ENCODE data around the gene FAR2.

The FAR2 gene

DNA sequence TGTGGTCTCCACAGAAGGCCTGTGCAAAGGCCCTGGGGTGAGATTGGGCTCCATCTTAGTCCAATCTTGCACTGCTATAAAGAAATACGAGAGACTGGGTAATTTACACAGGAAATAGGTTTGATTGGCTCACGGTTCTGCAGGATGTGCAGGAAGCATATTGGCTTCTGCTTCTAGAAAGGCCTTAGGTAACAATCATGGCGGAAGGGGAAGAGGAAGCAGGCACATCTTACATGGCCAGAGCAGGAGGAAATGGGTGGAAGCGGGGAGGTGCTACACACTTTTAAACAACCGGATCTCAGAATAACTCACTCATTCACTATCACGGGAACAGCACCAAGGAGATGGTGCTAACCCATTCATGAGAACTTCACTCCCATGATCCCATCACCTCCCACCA, 55.4 kb downstream of the FAR2 start:
- no peak for DNase-seq
- Mint-ChIP-seq H3K4me1 (no peaks in the 10 kb centered on the region), H3K27me3 (no peaks in the 10 kb centered on the region), H3K4me3 (no peak overlapping the region), H3K9me3 (no peaks in the 10 kb centered on the region), H3K36me3 (ENCODE audit: low read depth) (no peaks in the 10 kb centered on the region), H3K27ac (no peak overlapping the region)
- ATAC-seq = no peak

DNA sequence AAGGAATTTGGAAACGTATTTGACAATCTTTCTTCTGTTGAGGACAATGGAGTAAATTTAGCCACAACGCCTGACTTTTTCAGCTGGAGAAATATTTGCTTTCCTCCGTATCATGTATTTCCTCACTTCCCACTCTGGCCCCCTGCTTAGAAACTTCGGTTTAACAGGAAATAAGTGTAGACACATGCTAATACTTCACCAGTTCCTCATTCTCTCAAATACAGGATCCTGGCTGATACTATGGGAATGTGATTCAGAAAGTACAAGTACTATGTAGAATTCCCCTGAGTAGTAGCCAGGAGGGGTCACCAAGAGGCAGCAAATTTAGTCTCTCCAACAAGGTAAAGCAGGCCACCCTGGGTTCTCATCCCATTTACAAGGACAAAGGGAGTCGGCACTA, 58.0 kb downstream of the FAR2 start:
- ATAC-seq (no peak), DNase-seq (no peak)
- H3K27ac Mint-ChIP-seq = no peak overlapping the region
- H3K27me3 Mint-ChIP-seq = no peaks in the 10 kb centered on the region
- no peaks in the 10 kb centered on the region for H3K9me3 Mint-ChIP-seq
- H3K4me3 Mint-ChIP-seq = no peak overlapping the region
- no peaks in the 10 kb centered on the region for H3K4me1 Mint-ChIP-seq
- H3K36me3 Mint-ChIP-seq (ENCODE audit: low read depth) = no peaks in the 10 kb centered on the region

DNA sequence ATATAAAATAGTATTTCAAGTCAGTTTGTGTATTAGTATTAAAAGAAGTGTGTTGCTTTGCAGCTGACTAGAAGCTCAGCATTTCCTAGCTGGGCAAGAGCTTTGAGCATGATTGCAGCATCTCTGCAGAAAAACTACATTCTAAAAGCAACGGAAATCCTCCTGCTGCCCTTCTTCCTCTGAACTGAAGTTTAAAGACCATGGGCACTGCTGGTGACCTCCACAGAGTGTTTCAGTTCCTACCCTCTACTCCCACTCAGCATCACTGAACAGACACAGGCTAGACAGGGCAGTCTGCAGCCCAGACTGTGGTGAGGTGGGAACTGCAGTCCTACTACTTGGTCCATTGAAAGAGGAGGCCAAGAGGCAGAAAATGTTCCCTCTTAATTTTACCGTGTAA, 59.0 kb downstream of the FAR2 start:
- H3K4me3 Mint-ChIP-seq = no peak overlapping the region

DNA sequence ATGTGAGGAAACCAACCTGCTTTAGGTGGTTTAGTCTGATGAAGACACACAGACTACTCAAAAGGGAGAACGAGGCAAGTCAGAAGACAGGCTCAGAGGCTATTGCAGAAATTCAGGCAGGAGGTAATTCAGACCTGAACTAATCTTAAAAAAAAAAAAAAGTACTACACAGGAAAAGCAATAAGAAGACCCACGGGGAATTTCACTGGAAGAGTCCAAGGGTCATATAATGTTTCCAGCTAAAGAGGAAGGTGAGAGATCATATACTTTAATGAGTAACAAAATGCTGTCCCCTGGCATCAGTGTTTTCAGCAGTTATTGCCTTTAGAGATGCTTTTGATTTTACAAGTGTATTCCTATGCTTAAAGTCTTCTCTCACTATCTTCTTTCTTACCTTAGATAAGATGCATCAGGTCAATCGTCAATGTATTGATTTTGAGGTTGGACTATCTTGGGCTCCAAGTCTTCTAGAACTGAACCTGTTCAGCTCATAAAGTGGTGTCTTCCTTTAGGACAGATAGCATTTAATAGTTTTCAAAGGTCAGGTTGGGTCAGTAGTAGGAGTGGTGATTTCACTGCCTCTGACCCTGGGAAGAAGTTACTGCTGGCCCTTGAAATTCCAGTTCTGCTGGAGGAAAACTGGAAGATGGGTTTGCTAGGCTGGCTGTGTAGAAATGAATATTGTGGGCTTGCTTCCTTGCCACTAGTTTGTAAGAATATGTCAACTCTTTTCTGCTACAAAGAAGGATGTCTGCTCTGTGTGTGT, 60.0 kb downstream of the FAR2 start:
- Mint-ChIP-seq H3K36me3 (ENCODE audit: low read depth) (no peaks in the 10 kb centered on the region), H3K9me3 (no peaks in the 10 kb centered on the region), H3K4me1 (no peaks in the 10 kb centered on the region), H3K27me3 (no peaks in the 10 kb centered on the region), H3K27ac (no peak overlapping the region), H3K4me3 (no peak overlapping the region)
- DNase-seq = no peak
- no peak for ATAC-seq

More for the DNA sequence above, 59.0 kb downstream of the FAR2 start:
- H3K27ac Mint-ChIP-seq = no peak overlapping the region
- DNase-seq (no peak), ATAC-seq (no peak)
- H3K9me3 Mint-ChIP-seq = no peaks in the 10 kb centered on the region
- H3K4me1 Mint-ChIP-seq = no peaks in the 10 kb centered on the region
- H3K27me3 Mint-ChIP-seq = no peaks in the 10 kb centered on the region
- no peaks in the 10 kb centered on the region for H3K36me3 Mint-ChIP-seq (ENCODE audit: low read depth)

DNA sequence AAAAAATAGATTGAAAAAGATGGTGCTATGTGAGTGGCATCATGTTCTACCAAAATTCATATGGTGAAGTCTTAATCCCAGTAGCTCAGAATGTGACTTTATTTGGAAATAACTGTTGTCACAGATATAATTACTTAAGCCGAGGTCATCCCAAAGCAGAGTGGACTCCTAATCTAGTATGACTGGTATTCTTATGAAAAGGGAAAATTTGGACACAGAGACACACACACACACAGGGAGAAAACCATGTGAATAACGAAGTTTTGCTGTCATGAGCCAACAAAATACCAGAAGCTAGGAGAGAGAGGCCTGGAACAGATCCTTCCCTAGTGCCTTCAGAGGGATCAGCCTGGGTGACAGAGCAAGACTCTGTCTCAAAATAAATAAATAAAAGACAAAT, 62.6 kb downstream of the FAR2 start:
- H3K27ac Mint-ChIP-seq = no peak overlapping the region
- H3K36me3 Mint-ChIP-seq (ENCODE audit: low read depth) = no peaks in the 10 kb centered on the region
- H3K4me3 Mint-ChIP-seq = no peak overlapping the region
- no peak for DNase-seq
- H3K27me3 Mint-ChIP-seq = no peaks in the 10 kb centered on the region
- H3K9me3 Mint-ChIP-seq = no peaks in the 10 kb centered on the region
- no peaks in the 10 kb centered on the region for H3K4me1 Mint-ChIP-seq
- no peak for ATAC-seq

DNA sequence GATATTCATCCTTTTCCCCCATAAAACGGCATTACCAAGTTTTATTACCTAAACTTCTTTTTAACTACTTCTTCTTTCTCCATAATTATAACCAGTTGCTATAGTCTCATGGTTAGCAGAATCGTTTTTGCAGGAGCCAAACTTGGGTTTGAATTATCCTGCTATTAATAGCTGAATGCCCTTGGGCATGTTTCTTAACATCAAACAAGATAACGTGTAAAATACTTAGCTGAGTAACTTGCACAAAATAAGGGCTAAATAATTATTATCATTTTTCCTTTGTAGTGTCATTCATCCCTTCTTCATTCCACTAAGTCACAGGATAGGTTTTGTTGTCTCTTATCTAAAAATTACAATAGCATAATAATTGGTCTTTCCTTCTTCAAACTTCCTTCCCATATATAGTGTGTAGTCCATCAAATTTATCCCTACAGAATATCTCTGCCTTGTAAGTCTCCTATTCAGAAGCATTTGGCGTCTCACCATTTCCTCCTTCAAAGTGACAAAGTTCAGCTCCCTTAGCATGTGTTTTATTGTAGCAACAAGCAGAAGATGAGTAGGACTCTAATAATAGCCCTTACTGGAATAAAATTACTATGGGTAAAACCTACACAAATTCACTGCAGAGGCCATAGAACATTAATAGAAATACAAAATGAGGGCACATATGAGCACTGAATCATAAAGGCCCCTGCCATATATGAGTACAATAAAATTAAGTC, 63.8 kb downstream of the FAR2 start:
- Mint-ChIP-seq H3K27ac (no peak overlapping the region), H3K36me3 (ENCODE audit: low read depth) (no peaks in the 10 kb centered on the region), H3K4me1 (no peaks in the 10 kb centered on the region), H3K9me3 (no peaks in the 10 kb centered on the region), H3K4me3 (no peak overlapping the region), H3K27me3 (no peaks in the 10 kb centered on the region)
- ATAC-seq (no peak), DNase-seq (no peak)

DNA sequence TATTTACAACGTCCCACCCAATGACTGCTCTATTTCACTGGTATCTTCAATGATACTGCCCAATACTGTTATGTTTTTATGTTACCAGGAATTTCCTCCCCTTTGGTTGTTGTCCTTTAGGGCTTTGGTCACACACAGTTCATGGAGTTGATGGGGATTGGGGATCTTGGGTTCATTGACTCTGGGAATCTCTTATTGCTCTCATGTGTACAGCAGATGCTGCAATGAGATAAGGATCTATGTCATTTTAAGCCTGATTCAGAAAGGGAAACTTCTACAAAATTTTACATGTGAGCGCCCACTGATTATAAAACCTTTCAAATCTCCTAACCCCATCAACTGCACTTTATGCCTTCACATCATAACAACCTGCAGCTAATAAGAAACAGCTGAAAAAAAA, 67.2 kb downstream of the FAR2 start:
- H3K27ac Mint-ChIP-seq = no peak overlapping the region
- DNase-seq = no peak
- no peak overlapping the region for H3K4me3 Mint-ChIP-seq
- peaks cover 2% of the 10 kb centered on the region for H3K9me3 Mint-ChIP-seq
- H3K4me1 Mint-ChIP-seq = no peaks in the 10 kb centered on the region
- no peaks in the 10 kb centered on the region for H3K27me3 Mint-ChIP-seq
- ATAC-seq = no peak
- H3K36me3 Mint-ChIP-seq (ENCODE audit: low read depth) = peaks cover under 1% of the 10 kb centered on the region

DNA sequence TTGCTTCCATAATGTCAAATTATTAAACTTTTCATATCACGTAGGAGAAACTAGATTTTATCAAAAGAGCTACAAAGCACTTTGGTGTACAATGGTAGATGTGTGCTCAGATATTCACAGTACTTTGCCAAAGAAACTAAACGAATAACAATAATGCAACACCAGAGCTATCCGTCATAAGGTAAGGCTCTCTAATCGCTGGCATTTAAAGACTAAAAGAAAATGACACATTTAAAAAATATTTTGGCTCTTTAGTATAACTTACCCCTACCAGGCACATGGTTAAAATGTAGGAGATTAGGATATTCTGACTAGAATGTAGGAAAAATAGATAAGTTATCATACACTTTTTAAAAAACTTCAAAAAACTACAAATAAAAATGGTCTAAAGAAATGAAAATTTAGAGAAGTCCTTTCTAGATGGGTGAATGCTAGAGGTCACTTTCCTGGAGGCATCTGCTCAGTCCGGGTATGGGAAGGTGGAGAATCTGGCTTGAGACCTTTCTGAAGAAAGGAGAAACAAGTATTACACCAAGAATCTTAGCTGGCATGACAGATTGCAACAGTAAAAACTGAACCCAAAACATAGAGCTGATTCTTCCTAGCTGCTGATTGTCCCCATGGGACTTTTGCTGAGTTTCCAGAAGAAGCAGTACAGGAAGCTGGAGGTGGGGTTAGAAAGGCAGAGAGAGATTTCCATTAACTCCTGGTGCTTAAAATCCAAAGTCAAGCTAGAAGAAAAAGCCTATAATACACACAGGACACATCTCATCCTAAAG, 67.9 kb downstream of the FAR2 start:
- peaks cover 4% of the 10 kb centered on the region for H3K9me3 Mint-ChIP-seq
- no peaks in the 10 kb centered on the region for H3K27me3 Mint-ChIP-seq
- H3K4me3 Mint-ChIP-seq = no peak overlapping the region
- H3K4me1 Mint-ChIP-seq = no peaks in the 10 kb centered on the region
- H3K36me3 Mint-ChIP-seq (ENCODE audit: low read depth) = peaks cover 2% of the 10 kb centered on the region
- DNase-seq (no peak), ATAC-seq (no peak)
- no peak overlapping the region for H3K27ac Mint-ChIP-seq

DNA sequence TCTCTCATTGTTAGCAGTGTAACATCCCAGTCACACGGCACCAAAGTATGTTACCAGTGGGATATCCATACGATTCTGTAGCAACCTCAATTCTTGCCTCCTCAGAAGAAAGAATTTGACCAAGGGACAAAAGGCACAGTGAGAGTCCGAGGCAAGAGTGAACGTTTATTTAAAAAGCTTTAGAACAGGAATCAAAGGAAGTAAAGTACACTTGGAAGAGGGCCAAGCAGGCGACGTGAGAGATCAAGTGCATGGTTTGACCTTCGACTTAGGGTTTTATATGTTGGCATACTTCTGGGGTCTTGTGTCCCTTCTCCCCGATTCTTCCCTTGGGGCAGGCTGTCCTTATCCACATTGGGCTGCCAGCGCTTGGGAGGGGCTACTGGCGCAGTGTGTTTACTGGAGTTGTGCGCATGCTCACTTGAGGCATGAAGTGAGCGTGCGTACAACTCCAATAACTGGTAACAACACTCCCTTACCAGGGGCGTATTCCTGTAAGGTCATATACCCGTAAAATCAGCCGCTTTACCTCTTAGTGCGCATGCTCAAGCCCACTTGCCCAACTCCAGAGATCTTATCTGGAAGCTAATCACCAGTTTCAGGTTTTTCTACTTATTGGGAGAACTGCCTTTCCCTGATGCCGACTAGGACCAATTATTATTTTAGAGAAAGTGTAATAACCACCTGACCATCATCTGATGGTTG, 71.7 kb downstream of the FAR2 start:
- Mint-ChIP-seq H3K36me3 (ENCODE audit: low read depth) (peaks cover 4% of the 10 kb centered on the region), H3K27me3 (no peaks in the 10 kb centered on the region), H3K4me1 (no peaks in the 10 kb centered on the region), H3K9me3 (peaks cover 7% of the 10 kb centered on the region), H3K27ac (no peak overlapping the region), H3K4me3 (no peak overlapping the region)
- ATAC-seq (no peak), DNase-seq (no peak)

DNA sequence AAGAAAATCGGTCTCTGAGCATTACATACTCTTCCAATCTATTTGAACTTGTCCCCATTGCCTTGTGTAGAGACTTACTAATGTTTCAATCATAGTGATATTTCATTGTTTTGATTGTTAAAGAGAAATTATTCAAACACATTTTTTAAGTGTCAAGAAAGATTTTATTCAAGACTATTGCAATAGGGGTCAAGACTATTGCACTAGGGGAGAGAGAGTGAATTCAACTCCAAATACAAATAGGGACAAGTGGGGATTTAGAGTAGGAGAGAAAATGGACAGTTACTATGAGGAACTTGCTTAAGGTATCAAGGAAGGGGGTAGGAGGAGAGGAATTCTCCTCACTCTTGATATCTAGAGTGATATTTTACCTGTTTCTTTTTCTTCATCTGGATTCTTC, 73.1 kb downstream of the FAR2 start:
- no peak overlapping the region for H3K4me3 Mint-ChIP-seq
- peaks cover 4% of the 10 kb centered on the region for H3K36me3 Mint-ChIP-seq (ENCODE audit: low read depth)
- no peak overlapping the region for H3K27ac Mint-ChIP-seq
- DNase-seq = no peak
- H3K27me3 Mint-ChIP-seq = no peaks in the 10 kb centered on the region
- no peak for ATAC-seq
- H3K9me3 Mint-ChIP-seq = peaks cover 7% of the 10 kb centered on the region
- H3K4me1 Mint-ChIP-seq = no peaks in the 10 kb centered on the region

DNA sequence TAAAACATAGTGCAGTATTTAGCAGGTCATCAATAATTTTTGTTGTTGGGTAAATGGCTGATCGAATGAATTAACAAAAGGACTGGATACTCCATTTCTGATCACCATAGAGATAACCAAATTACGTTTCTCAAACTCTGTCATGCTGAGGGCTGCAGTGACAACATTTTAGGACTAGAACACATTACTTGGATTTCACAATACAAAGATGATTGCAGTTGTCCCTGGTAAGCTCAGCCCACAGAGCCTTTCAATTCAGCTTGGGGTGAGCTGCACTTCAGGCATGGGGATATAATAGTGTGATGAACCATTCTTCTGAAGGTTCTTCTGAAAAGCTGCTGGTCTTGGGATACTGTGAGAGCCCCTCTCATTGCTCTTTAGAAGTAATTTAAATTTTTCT, 74.3 kb downstream of the FAR2 start:
- no peaks in the 10 kb centered on the region for H3K4me1 Mint-ChIP-seq
- no peak overlapping the region for H3K27ac Mint-ChIP-seq
- DNase-seq (no peak), ATAC-seq (no peak)
- peaks cover 4% of the 10 kb centered on the region for H3K36me3 Mint-ChIP-seq (ENCODE audit: low read depth)
- peaks cover 7% of the 10 kb centered on the region for H3K9me3 Mint-ChIP-seq
- H3K27me3 Mint-ChIP-seq = no peaks in the 10 kb centered on the region
- no peak overlapping the region for H3K4me3 Mint-ChIP-seq

DNA sequence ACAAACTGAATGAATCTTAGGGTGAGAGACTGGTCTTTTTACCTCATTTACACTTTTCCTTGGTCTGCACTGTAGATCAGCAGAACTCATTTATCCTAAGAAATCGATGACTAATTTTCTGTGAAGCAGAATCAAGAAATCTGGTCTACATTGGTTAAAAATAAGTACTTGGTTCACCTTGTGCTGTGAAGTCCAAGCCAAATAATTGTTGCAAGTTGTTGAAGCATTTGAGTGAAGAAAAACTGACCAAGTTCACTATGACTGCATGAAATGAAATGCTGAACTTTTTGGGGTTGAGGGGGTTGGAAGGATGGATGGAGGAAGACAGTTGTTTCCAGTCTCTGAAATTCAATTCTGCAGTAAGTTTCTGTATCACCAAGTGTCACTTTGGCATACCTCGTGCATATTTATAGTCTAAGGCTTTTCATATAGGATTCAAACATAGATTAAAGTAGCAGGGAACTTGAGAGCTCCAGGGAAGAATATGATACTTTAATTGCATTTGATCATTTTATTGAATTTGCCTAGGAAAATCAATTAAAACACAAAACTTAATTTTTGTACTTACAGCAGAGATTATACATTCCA, 75.0 kb downstream of the FAR2 start:
- ATAC-seq (no peak), DNase-seq (no peak)
- H3K9me3 Mint-ChIP-seq = peaks cover 7% of the 10 kb centered on the region
- H3K27me3 Mint-ChIP-seq = no peaks in the 10 kb centered on the region
- H3K4me1 Mint-ChIP-seq = no peaks in the 10 kb centered on the region
- H3K36me3 Mint-ChIP-seq (ENCODE audit: low read depth) = peaks cover 4% of the 10 kb centered on the region
- no peak overlapping the region for H3K27ac Mint-ChIP-seq
- no peak overlapping the region for H3K4me3 Mint-ChIP-seq

DNA sequence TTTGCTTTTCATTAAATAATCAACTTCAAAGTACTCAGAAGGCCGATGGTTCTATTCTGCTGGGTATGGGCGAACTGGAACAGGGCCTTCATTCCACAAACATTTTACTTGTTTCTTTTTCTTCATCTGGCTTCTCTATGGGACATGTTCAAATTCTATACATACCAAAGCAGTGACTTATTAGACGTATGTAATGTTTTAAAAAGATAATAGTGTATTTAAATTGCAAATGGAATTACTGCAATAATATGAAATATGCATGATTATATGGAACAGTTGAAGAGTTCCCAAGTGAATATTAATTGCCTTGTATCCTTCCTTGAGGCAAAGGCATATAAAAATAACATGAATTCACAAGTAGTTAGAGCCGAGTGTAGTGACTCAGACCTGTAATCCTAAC, 75.5 kb downstream of the FAR2 start:
- H3K27me3 Mint-ChIP-seq = no peaks in the 10 kb centered on the region
- no peak overlapping the region for H3K27ac Mint-ChIP-seq
- no peaks in the 10 kb centered on the region for H3K4me1 Mint-ChIP-seq
- peaks cover 7% of the 10 kb centered on the region for H3K9me3 Mint-ChIP-seq
- ATAC-seq (no peak), DNase-seq (no peak)
- peaks cover 4% of the 10 kb centered on the region for H3K36me3 Mint-ChIP-seq (ENCODE audit: low read depth)
- no peak overlapping the region for H3K4me3 Mint-ChIP-seq

DNA sequence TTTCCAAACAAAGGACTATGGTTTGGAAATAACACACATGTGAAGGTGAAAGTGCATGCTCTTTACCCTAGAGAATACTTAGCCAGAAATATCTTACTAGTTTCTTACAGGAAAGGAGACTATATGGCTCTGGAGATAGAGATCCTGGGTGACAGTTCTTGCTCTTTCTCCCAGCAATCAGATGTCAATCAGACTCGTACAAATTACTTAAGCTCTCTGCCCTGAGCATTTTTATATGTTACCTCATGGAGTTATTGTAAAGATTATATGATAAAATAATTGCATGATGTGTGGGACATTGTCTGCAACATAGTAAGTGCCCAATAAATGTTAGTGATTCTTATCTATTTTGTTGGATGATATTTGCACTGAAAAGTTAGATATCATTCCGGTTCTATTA, 76.8 kb downstream of the FAR2 start:
- H3K4me1 Mint-ChIP-seq = no peaks in the 10 kb centered on the region
- H3K9me3 Mint-ChIP-seq = peaks cover 7% of the 10 kb centered on the region
- no peak for ATAC-seq
- no peak for DNase-seq
- H3K27me3 Mint-ChIP-seq = no peaks in the 10 kb centered on the region
- no peak overlapping the region for H3K27ac Mint-ChIP-seq
- H3K36me3 Mint-ChIP-seq (ENCODE audit: low read depth) = peaks cover 4% of the 10 kb centered on the region
- H3K4me3 Mint-ChIP-seq = no peak overlapping the region

Measured in activated naive CD8-positive, alpha-beta T cell treated with anti-CD3 and anti-CD28 coated beads, Interleukin-2, amount 50 U/mL, for 24 hours (primary cell).